Panc1 (cell line): ENCODE results near the gene CPD. TPM values are rescaled to one million over a fixed set of nuclear protein-coding genes. Genes with fewer than 3 reads are reported as not detected.

Experiments used
- ATAC-seq: fragments of 200-7000 bp; cut with Tn5 transposase; 2 replicates; pipeline ENCODE4 v1.9.1; 2020; ENCODE audit warnings: mild to moderate bottlenecking, moderate library complexity
- BruUV-seq: library from RNA; stranded (reverse); fragments of 400-500 nt; replicated peaks from 2 replicates; lab custom pipeline; 2021; lab: Mats Ljungman, UMichigan
- CTCF ChIA-PET: fragments of 300-600 bp; sonication (Branson Sonifier 250); formaldehyde crosslinking; loops from one replicate; lab custom pipeline; 2022; ENCODE audit warnings: antibody characterized with exemption; lab: Charles Lee
- POLR2A ChIA-PET: fragments of 300-600 bp; sonication (Branson Sonifier 250); formaldehyde crosslinking; loops from one replicate; lab custom pipeline; 2022; ENCODE audit warnings: antibody characterized with exemption; lab: Charles Lee
- DNase-seq: peaks from one replicate; pipeline ENCODE4 v3.0.0-alpha.2; 2010; ENCODE audit warnings: low read depth, low spot score
- H3K27ac ChIP-seq: 2 replicates; pipeline ENCODE4 v1.5.1; 2011; ENCODE audit warnings: mild to moderate bottlenecking, low read length, inconsistent platforms
- H3K27me3 ChIP-seq: fragments of 200-500 bp; sonication (Bioruptor generic); 2 replicates; pipeline ENCODE4 v1.6.0; 2014; ENCODE audit warnings: low read length, inconsistent platforms; ENCODE audit not compliant: control insufficient read depth, insufficient read depth
- H3K36me3 ChIP-seq: fragments of 200-500 bp; sonication (Bioruptor generic); 2 replicates; pipeline ENCODE4 v1.5.1; 2014; ENCODE audit warnings: inconsistent platforms, mild to moderate bottlenecking, low read length, moderate library complexity; ENCODE audit not compliant: control insufficient read depth, insufficient read depth
- H3K4me1 ChIP-seq: 2 replicates; pipeline ENCODE4 v1.5.1; 2011; ENCODE audit warnings: inconsistent platforms, mild to moderate bottlenecking, low read length, moderate library complexity; ENCODE audit not compliant: control insufficient read depth, insufficient read depth
- H3K4me3 ChIP-seq, 2 experiments: 2 replicates each; pipeline ENCODE4 v1.5.1; 2011 to 2012; ENCODE audit warnings: low read depth in 2 of 2, low read length in 2 of 2, mild to moderate bottlenecking in 2 of 2, inconsistent platforms in 1 of 2, moderate library complexity in 1 of 2
- H3K9me3 ChIP-seq: fragments of 200-500 bp; sonication (Bioruptor generic); 2 replicates; pipeline ENCODE4 v1.5.1; 2014; ENCODE audit warnings: low read depth, mild to moderate bottlenecking, inconsistent platforms, low read length, moderate library complexity; ENCODE audit not compliant: control insufficient read depth, insufficient read depth
- POLR2AphosphoS5 ChIP-seq: IDR thresholded peaks from 2 replicates; pipeline ENCODE4 v1.6.1; 2012; ENCODE audit warnings: mild to moderate bottlenecking, low read depth, low read length, moderate library complexity
- SIN3A ChIP-seq: IDR thresholded peaks from 2 replicates; pipeline ENCODE4 v1.6.1; 2012; ENCODE audit warnings: low read depth, mild to moderate bottlenecking, low read length, moderate library complexity, borderline replicate concordance; ENCODE audit not compliant: insufficient read depth
- TCF7L2 ChIP-seq: IDR thresholded peaks from 2 replicates; pipeline ENCODE4 v1.6.1; 2011; ENCODE audit warnings: mild to moderate bottlenecking, low read depth, low read length, inconsistent platforms
- in situ Hi-C: cut with HindIII; loops from 2 replicates; pipeline ENCODE4 v1.10.0; 2016; ENCODE audit warnings: low sequenced_read_pairs, low pct_unique_long_range_greater_than_20kb
- intact Hi-C: fragments of 100-400 bp; cut with micrococcal nuclease; formaldehyde crosslinking; loops from one replicate; pipeline ENCODE4 v1.10.0; 2022; ENCODE audit not compliant: unreplicated experiment
- total RNA-seq: library from RNA; stranded (reverse); gene quantifications from one replicate; pipeline ENCODE4 v1.2.1, GENCODE V29; 2021; ENCODE audit not compliant: unreplicated experiment
- TF ChIP-seq, protein P1 (sequence below), 2 experiments: IDR thresholded peaks; 2 replicates each; pipeline ENCODE4 v1.6.1; 2011 to 2012; ENCODE audit warnings: low read depth in 2 of 2, control low read depth in 1 of 2, low read length in 1 of 2, mild to moderate bottlenecking in 1 of 2, moderate library complexity in 1 of 2; ENCODE audit not compliant: insufficient read depth in 1 of 2
- TF ChIP-seq, protein P2 (sequence below): fragments of 450-650 bp; IDR thresholded peaks from 2 replicates; pipeline ENCODE4 v1.5.1; 2017; ENCODE audit warnings: mild to moderate bottlenecking

Gene CPD
- total RNA-seq, 1 experiment from 2014 or later: 93.0 TPM

- H3K27me3 ChIP-seq: no peaks in the 10 kb centered on the region
- ChIA-PET POLR2A (interaction anchor here (0.6 kb wide), 1 partner anchor 581 kb away, joined by 3 read pairs; no protein-coding TSS in a partner anchor), CTCF (no interaction called here)
- DNase-seq: no peak
- H3K36me3 ChIP-seq: no peaks in the 10 kb centered on the region
- BruUV-seq: no TSS peak
- intact Hi-C loops: no loop called here
- no peak for ATAC-seq
- no peak overlapping the region for H3K4me3 ChIP-seq
- in situ Hi-C loops: no loop called here
- no peak overlapping the region for H3K27ac ChIP-seq
- H3K9me3 ChIP-seq: no peaks in the 10 kb centered on the region
- TF ChIP-seq POLR2AphosphoS5 (no peak), TCF7L2 (no peak), SIN3A (no peak)
- TF ChIP-seq, protein P1, sequence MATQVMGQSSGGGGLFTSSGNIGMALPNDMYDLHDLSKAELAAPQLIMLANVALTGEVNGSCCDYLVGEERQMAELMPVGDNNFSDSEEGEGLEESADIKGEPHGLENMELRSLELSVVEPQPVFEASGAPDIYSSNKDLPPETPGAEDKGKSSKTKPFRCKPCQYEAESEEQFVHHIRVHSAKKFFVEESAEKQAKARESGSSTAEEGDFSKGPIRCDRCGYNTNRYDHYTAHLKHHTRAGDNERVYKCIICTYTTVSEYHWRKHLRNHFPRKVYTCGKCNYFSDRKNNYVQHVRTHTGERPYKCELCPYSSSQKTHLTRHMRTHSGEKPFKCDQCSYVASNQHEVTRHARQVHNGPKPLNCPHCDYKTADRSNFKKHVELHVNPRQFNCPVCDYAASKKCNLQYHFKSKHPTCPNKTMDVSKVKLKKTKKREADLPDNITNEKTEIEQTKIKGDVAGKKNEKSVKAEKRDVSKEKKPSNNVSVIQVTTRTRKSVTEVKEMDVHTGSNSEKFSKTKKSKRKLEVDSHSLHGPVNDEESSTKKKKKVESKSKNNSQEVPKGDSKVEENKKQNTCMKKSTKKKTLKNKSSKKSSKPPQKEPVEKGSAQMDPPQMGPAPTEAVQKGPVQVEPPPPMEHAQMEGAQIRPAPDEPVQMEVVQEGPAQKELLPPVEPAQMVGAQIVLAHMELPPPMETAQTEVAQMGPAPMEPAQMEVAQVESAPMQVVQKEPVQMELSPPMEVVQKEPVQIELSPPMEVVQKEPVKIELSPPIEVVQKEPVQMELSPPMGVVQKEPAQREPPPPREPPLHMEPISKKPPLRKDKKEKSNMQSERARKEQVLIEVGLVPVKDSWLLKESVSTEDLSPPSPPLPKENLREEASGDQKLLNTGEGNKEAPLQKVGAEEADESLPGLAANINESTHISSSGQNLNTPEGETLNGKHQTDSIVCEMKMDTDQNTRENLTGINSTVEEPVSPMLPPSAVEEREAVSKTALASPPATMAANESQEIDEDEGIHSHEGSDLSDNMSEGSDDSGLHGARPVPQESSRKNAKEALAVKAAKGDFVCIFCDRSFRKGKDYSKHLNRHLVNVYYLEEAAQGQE (IDR thresholded peaks at IDR 0.05; ENCODE audit: insufficient read depth in 1 of 2, low read depth in 2 of 2, low read length in 1 of 2): no peak
- no peaks in the 10 kb centered on the region for H3K4me1 ChIP-seq
Measured at GRCh38 chr17:30388321-30389179, 9.8 kb downstream of the CPD start.

- no peak for ATAC-seq
- no peak overlapping the region for H3K4me3 ChIP-seq
- intact Hi-C loops (no loop called here), in situ Hi-C loops (no loop called here)
- BruUV-seq: no TSS peak
- TF ChIP-seq, protein P1 (IDR thresholded peaks at IDR 0.05; ENCODE audit: insufficient read depth in 1 of 2, low read depth in 2 of 2, low read length in 1 of 2): no peak
- TF ChIP-seq SIN3A (no peak), TCF7L2 (no peak), POLR2AphosphoS5 (no peak)
- TF ChIP-seq, protein P2, sequence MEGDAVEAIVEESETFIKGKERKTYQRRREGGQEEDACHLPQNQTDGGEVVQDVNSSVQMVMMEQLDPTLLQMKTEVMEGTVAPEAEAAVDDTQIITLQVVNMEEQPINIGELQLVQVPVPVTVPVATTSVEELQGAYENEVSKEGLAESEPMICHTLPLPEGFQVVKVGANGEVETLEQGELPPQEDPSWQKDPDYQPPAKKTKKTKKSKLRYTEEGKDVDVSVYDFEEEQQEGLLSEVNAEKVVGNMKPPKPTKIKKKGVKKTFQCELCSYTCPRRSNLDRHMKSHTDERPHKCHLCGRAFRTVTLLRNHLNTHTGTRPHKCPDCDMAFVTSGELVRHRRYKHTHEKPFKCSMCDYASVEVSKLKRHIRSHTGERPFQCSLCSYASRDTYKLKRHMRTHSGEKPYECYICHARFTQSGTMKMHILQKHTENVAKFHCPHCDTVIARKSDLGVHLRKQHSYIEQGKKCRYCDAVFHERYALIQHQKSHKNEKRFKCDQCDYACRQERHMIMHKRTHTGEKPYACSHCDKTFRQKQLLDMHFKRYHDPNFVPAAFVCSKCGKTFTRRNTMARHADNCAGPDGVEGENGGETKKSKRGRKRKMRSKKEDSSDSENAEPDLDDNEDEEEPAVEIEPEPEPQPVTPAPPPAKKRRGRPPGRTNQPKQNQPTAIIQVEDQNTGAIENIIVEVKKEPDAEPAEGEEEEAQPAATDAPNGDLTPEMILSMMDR: no peak
- no peak for DNase-seq
- no peaks in the 10 kb centered on the region for H3K27me3 ChIP-seq
- ChIA-PET CTCF (no interaction called here), POLR2A (interaction anchor here (0.7 kb wide), 1 partner anchor 10 kb away, joined by 3 read pairs; no protein-coding TSS in a partner anchor)
- H3K27ac ChIP-seq: no peak overlapping the region
- no peaks in the 10 kb centered on the region for H3K9me3 ChIP-seq
- no peaks in the 10 kb centered on the region for H3K4me1 ChIP-seq
- H3K36me3 ChIP-seq: no peaks in the 10 kb centered on the region
Measured at GRCh38 chr17:30389756-30390300, 11.1 kb downstream of the CPD start.
